ENCODE measurements around the gene NVL.
"Not testable (repeated sequence)": the region's sequence is repeated elsewhere in the genome, so short reads cannot be mapped to it uniquely, and the experiment has no call there.

NVL gene

DNA sequence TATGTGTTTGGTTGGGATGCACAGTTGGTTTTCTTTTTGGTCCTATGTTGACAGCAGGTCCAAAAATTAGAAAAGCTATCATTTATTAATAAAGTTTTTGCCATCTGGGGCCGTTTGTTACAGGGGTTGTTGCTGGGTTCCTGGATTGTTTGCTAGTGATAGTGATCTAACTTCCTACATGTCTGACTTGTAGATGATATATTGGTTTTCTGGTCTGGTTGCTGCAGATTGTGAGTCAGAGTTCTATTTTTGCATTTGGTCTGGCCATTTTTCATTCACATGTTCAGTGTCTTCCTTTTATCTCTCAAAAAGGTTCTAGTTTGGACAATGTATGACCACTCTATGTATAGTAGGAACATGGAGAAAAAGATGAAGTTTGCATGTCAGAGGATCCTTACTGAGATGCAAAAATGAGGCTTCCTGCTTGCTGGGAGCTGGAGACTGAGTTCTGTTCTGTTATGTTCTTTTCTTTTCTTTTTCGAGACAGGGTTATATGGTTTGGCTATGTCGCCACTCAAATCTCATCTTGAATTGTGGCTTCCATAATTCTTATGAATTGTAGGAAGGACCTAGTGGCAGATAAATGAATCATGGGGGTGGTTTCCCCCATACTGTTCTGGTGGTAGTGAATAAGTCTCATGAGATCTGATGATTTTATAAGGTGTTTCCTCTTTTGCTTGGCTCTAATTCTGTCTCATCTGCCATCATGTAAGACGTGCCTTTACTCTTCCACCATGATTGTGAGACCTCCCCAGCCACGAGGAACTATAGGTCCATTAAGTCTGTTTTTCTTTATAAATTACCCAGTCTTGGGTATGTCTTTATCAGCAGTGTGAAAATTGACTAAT lies 4.2 kb upstream of the NVL start:
- peak; percentile 74 for DNase-seq

DNA sequence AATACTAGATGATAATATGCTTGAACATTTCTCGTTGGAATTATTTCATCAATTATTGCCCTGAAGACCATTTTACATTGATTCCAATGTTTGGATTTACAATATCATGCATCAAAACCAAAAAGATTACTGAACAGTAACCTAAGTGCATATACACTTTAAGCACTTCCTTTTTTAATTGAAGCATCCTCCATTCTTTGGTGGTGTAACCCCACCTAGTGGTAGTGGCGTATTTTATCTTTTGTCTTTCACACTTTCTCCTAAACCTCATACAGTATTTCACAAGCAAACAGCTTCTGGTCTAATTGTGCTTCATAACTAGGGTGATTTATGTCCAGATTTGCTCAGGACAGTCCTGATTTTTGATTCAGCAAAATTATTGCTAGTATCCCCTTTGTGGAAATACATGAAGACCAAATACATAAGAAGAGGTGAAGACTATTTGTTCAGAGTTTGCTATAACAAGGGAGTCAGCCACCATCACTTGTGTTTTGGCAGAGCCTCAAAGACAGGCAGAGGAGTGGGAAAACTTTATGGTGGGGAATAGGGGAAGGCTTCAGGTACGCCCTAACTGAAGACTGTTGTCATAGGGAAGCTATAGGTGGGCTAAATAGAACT lies 3.4 kb upstream of the NVL start:
- peak; percentile 92 for DNase-seq

DNA sequence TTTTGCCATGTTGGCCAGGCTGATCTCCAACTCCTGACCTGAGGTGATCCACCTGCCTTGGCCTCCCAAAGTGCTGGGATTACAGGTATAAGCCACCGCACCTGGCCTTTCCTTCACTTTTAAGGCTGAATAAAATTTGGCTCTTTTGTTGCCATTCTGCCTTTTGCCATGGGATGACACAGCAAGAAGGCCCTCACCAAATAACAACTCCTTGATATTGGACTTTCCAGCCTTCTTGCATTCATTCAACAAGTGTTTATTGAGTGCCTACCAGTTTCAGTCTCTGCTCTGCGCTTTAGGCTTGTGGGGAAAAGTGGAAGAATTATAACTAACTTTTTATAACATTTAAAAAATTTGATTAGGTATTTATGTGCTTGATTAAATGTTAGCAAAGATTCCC lies 1.9 kb upstream of the NVL start:
- DNase-seq: no peak

DNA sequence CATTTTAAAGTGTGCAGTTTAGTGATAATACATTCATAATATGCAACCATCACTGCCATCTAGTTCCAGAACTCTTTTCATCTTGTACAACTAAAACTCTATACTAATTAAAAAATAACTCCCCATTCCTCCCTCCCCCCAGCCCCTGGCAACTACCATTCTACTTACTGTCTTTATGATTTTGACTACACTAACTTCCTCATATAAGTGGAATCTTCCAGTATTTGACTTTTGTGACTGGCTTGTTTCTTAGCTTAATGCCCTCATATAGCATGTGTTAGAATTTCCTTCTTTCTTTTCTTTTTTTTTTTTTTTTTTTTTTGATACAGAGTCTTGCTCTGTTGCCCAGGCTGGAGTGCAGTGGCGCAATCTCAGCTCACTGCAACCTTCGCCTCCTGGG lies 1.4 kb upstream of the NVL start:
- DNase-seq: peak; percentile 29

DNA sequence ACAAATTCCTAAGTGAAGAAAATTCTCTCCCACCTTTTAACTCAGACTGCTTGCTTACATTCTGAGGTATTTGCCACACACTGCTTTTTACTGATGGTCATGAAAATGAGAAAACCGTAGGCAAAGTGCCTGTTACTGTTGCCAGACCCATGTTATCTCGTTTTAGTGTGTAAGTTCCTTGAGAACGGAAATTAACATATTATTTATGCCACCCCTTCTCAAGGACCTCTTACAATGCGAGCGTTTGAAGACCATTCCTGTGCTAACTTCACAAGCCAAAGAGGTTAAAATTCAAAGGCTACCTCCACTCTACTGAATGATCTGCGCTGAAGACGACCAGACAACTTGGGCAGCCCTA lies 509 bp downstream of the NVL start:
- DNase-seq: no peak

DNA sequence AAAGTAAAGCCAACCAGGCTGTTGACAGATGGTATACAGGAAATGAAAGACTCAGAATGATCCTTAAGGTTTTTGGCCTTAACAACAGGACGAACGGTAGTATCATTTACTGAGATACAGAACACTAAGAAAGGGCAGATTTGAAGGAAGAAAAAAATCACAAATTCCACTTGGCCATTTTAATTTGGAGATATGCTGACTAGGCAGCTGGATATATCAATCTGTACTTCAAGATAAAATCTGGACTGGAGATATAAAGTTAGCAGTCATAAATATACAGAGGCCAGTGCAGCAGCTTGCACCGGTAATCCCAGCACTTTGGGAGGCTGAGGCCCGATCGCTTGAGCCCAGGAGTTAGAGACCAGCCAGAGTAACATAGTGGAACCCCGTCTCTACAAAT lies 1.3 kb downstream of the NVL start:
- DNase-seq: no peak

DNA sequence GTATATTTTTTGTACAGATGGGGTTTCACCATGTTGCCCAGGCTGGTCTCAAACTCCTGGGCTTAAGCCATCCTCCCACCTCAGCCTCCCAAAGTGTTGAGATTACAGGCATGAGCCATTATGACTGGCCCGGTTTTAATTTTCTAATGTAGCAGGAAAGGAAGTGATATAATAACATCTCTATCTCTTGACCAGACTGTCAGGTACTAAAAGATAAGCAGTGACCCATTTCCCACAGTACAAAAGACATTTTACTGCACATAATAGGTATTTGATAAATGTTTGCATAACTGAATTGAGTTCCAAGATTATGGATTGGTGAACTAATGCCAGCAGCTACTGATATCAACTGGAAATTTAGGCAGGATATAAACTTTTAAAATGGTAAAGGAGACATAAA lies 4.0 kb downstream of the NVL start:
- no peak for DNase-seq

DNA sequence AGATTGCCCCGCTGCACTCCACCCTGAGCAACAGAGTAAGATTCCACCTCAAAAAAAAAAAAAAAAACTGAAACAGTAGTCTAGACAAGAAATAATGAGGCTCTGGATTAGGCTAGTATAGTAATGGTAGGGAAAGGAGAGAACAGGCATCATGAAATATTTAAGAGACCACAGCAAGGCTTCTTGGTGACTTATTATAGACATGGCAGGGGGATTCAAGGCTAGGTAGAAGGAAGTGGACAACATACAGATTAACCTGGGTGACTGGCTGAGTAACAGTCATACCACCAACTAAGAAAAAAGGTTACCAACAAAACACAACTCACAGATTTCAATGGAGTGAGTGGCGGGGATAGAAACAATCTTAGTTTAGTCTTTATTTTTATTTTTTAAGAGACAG lies 8.3 kb downstream of the NVL start:
- DNase-seq: no peak

DNA sequence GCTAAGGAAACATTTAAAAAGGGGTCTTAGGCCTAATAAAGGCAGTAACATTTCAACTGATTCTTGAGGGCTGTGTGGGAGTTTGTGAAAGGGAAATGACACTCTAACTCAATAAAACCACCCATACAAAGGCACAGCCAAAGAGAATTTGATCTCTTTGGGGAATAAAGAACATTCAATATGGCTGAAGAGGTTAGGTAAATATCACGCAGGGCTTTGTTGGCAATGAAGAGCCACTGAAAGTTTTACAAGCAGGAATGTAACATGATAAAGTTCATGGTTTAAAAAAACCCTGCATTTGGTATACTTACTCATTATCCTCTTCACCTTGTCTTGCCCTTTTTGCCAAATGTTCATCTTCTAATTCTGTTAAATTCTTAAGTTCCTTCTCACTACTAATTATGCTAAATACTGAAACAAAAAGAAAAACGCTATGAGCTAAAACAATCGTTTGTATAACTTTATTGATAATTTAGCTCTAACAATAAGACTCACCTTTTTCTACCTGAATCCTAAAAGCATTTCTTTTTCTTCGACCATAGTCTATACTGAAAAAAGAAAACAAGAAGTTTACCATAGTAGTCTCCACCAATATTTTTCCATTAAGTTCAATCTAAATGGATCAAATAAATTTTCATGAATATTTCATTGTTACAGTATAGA lies 12.5 kb downstream of the NVL start:
- no peak for DNase-seq

DNA sequence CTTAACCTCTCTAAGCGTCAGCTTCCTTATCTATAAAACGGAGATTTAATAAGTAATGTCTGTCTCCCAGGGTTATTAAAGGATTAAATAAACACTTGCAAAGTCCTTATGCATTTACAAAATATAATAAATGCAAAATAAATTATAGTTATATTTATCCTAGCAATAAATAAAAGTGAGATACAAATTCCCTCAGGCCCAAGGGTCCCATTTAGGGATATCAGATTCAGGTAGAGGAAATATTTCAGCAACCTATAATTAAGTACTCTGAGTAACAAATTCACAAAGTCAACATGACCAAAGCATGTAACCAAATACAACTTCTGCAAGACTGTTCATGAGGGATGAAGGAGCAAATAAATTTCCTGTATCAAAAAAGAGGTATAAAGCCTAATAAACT lies 17.9 kb downstream of the NVL start:
- DNase-seq: no peak

DNA sequence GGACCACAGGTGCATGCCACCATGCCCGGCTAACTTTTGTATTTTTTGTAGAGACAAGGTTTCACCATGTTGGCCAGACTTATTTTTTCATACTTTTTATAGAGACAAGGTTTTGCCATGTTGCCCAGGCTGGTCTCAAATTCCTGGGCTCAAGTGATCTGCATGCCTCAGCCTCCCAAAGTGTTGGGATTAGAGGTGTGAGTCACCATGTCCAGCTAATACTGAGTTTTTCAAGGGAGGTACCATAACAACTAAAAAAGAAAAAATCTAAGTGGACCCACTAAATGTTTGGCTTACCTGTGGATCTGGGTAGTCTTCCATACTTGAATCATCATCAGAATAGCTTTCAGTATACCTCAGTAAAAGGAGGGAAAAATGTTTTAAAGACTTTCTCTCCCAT lies 18.5 kb downstream of the NVL start:
- not testable (repeated sequence) for DNase-seq

DNA sequence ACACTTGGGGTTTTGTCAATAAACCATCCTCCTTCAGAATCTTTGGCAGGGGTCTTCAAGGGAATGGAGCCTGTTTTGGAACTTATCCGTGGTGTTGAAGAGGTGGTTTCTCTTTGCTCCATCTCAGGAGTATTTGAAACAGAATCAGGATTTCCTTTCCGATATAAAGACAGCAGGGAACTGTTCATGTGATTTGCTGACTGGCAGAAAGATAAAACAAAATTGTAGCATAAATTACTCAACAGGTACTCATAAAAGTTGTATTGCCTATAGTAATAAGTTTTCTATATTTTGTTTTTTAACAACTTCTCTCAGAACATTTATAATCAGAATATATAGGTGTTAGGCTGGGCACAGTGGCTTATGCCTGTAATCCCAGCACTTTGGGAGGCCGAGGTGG lies 21.9 kb downstream of the NVL start:
- DNase-seq: no peak

DNA sequence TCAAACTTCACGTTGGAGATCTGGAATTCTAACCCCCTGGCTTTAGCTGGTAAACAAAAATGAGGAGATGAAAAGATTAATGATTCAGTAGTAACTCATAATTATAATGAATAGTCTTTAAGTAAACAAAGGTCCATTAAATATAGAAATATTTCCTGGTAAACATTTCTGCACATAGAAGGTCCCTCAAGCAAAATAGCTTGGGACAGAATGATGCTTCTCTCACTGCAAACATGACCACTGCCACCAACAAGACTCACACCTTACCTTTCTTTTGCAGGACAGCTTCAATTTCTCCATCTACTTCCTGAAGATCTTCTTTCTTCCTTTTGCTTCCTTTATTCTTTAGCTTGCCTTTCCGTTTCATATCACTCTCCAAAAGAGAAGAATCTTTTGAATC lies 25.2 kb downstream of the NVL start:
- DNase-seq: no peak

DNA sequence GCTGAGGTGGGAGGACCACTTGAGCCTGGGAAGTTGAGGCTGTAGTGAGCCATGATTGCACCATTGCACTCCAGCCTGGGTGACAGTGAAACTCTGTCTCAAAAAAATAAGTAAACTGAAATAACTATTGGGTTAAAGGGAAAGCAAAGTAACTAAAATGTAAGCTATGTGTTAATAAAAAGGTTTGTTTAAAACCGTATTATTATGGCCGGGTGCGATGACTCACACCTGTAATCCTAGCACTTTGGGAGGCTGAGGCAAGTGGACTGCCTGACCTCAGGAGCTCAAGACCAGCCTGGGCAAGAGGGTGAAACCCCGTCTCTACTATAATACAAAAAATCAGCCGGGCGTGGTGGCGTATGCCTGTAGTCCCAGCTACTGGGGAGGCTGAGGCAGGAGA lies 27.0 kb downstream of the NVL start:
- DNase-seq: no peak

DNA sequence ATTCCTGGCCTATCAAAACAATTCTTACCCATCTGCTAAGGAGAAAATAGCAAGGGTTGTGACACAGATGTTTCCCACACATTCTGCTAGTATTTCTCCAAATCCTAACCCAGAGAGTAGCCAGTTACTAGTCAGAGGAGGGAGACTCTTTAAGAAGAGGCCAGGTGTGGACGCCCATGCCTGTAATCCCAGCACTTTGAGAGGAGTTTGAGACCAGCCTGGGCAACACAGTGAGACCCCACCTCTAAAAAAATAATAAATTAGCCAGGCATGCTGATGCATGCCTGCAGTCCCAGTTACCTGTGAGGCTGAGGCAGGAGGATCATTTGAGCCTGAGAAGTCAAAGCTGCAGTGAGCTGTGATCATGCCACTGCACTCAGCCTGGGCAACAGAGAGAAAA lies 28.6 kb downstream of the NVL start:
- no peak for DNase-seq

DNA sequence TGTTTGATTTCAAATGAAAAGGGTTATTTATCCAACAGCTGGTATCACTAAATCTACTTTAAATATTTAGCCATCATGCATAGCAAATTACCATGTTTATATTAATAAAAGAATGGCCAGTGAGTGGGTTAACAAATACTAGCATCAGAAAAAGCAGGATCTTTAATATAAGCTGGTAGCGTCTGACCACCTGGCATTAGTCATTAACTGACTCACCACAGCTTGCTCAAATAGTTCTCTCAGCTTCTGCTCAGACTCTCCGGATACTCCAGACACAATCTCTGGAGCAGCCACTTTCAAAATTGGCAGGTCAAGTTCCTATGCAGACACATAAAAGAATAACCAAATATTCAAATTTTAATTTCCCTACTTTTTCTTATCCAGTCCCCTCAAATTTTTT lies 29.6 kb downstream of the NVL start:
- DNase-seq: no peak

DNA sequence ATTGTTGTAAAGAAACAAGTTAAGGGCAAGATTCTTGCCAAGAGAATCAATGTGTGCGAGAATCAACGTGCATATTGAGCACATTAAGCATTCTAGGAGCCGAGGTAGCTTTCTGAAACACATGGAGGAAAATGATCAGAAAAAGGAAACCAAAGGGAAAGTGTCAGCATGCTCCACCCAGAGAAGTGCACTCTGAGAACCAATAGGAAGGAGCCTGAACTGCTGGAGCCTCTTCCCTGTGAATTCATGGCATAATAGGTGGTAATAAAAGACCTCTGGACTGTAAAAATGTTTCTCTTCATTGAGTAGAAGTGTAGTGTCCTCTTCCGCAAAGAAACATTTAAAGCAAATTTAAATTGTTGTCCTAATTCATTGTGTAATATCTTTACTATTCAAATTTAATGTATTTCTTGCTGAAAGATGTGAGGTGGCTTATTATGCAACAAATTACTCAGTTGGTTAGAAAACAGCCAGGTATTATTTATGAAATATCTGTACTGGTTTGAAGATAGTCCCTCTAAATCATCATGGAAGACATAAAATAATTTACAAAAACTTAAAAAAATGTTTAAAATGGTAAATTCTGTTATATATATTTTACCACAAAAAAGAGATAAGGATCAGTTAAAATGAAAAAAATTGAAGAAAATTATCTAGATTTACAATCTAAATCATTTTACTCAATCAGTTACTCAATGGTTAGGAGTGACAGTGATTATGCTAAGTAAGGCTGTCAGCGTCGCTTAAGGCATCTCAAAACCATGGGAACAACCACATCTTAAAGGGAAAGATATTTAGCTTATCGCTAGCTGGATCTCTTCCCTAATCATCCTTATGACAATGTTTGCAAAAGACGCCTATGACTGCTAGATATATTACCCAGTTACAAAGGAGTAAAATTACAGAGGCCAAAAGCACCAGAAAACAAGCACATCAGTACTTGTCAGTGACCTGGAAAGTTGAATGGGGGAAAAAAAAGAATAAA lies 31.3 kb downstream of the NVL start:
- DNase-seq: no peak

DNA sequence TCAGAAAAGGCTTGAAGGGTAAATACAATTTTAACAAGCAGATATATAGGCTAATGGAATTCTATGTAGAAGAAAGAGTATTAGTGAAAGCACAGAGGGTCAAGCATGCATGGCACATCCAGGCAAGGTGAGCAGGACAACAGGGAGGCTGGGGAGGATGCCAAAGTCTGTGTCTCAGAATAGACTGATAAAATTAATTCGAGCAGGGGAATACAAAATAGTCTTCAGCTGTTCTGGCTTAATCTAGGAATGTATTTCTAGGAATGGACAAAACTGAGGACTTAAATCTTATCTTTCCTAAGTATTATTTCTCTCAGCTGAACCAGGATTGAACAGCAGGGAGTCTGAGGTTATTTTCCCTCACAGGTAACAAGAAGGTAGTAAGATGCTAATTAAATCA lies 35.2 kb downstream of the NVL start:
- DNase-seq: no peak

DNA sequence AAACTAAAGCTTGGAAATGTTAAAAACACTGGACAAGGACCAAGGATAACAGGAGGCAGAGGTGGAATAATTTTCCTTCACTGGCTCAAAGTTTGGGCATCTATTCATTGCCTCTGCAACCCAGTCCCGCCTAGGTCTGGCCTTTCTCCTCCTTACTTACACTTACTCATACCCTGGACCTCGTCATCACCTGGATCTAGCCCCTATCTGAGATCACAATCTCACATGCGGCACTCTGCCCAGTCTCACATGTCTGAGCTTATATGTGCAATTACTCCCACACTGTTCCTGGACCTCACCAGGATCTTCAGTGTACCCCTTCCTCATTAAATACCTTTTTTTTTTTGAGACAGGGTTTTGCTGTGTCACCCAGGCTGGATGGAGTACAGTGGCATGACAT lies 37.6 kb downstream of the NVL start:
- DNase-seq: no peak

DNA sequence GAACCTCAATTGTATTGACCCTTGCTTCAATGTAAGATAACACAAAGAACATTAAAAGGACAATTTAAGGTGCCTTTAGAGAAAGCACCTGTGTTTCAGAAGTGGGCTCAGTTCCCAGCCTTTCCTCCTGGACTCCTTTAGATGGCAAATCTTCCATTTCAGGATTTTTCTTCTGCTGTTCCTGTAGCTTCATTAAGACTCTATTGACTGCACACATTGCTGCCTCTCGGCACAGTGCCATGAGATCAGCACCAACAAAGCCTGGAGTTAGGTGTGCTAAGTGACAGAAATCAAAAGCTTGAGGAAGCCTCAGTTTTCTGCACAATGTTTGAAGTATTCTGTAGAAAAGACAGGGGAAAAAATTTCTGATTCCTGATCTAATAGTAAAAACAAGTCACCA lies 40.6 kb downstream of the NVL start:
- DNase-seq: no peak

DNA sequence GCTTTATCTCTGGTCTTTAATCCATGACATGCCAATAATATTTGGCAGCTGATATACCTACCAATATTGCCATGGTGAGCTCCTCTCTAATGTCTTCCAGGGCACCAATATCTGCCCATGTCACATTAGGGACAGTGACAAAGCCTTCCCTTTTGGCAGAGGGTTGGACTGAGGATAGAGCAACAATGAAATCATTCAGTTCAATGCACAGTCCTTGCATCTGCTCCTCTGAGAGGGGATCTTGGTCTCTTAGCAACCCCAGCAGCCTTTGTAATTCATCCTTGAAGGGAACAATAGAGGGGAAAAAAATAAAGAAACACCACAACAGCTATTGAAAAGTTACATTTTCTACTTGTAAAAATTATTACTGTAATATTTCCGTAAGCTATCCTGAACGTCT lies 42.3 kb downstream of the NVL start:
- DNase-seq: no peak

DNA sequence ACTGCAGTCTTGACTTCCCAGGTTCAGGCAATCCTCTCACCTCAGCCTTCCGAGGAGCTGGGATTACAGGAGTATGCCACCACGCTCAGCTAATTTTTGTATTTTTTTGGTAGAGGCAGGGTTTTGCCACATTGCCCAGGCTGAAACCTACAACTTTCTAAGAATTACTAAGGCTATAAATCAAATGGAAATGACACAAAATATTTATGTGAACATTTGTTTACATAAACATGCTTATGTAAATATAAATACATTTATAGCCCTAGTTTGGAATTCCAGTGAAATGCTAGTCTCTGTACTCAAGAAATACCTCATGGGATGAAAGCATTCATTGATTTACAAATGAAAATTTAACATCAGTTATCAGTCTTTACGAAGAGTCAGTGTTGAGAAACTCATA lies 47.8 kb downstream of the NVL start:
- no peak for DNase-seq

DNA sequence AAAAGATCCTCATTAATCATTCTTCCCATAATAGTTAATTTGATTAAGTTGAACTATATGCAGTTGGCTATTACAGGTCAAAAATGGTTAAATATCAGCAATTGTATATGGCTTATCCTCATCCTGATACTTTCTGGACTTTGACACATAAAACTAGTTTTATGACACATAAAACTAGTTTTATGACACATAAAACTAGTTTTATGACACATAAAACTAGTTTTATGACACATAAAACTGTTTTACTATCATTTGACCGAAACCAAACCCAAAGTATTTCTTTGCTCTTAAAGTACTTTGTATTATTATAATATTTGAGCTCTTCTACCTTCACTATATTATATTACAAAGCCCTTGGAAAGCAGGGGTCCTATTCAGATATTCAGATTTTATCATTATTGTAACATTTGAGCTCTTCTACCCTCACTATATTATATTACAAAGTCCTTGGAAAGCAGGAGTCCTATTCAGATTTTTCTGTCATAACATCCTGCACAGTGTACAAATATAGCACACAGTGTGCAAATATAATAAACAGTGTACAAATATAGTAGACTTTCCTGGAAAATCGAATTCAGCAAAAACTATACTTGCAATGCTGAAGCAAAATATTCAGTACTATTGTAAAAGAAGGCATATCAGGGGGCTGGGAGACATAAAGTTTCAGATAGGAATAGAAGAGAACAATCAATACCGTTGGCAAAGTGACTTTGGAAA lies 53.0 kb downstream of the NVL start:
- DNase-seq: no peak
